ENCODE data around the gene PGAP6. TPM values are rescaled to one million over a fixed set of nuclear protein-coding genes. Genes with fewer than 3 reads are reported as not detected.
A peak's percentile ranks its signal among the peaks of the same experiment; 100 is the strongest.
"Not testable (repeated sequence)": the region's sequence is repeated elsewhere in the genome, so short reads cannot be mapped to it uniquely, and the experiment has no call there.

The PGAP6 gene
- total RNA-seq, 1 donor from 2014 or later: 44.5 TPM

DNA sequence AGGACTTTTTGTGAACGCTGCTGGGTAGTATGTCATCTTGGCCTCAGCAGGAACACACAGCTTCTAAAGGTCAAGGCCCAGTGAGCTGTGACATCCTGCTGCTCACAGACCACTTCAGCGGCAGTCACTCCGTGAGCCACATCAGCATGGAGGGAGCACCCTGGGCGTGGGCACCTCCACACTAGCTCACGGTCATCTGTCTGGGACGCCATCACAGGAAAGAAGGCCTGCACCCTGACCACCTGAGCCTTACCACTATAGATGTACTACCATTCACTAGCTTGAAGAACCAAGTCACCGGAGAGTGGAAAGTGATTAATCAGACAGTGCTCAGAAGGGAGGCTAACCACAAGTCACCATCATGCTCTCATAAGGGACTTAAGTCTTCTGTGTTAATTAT lies 32.6 kb downstream of the PGAP6 start:
- intact Hi-C loops (cut with micrococcal nuclease): no loop called here
- TF ChIP-seq, protein P1, sequence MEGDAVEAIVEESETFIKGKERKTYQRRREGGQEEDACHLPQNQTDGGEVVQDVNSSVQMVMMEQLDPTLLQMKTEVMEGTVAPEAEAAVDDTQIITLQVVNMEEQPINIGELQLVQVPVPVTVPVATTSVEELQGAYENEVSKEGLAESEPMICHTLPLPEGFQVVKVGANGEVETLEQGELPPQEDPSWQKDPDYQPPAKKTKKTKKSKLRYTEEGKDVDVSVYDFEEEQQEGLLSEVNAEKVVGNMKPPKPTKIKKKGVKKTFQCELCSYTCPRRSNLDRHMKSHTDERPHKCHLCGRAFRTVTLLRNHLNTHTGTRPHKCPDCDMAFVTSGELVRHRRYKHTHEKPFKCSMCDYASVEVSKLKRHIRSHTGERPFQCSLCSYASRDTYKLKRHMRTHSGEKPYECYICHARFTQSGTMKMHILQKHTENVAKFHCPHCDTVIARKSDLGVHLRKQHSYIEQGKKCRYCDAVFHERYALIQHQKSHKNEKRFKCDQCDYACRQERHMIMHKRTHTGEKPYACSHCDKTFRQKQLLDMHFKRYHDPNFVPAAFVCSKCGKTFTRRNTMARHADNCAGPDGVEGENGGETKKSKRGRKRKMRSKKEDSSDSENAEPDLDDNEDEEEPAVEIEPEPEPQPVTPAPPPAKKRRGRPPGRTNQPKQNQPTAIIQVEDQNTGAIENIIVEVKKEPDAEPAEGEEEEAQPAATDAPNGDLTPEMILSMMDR (IDR thresholded peaks at IDR 0.05): no peak
- peaks cover 46% of the 10 kb centered on the region for H3K4me1 Mint-ChIP-seq
- H3K27me3 Mint-ChIP-seq: no peaks in the 10 kb centered on the region
- ATAC-seq (ENCODE audit: low read depth) (no peak), DNase-seq (no peak)
- ChIA-PET CTCF (interaction anchor here (1.1 to 1.3 kb wide), 2 partner anchors 13 to 242 kb away, joined by 3 to 4 read pairs; no protein-coding TSS in a partner anchor), POLR2A (interaction anchor here (0.6 to 1.6 kb wide), 4 partner anchors 52 to 183 kb away, joined by 3 to 10 read pairs (median 4); partner anchors contain the start of gene DECR2)
- H3K27ac Mint-ChIP-seq: peak overlapping the region; percentile 43
- H3K9me3 Mint-ChIP-seq: no peaks in the 10 kb centered on the region
- no peak overlapping the region for H3K4me3 Mint-ChIP-seq
- H3K36me3 Mint-ChIP-seq (ENCODE audit: low read depth): peaks cover 39% of the 10 kb centered on the region

DNA sequence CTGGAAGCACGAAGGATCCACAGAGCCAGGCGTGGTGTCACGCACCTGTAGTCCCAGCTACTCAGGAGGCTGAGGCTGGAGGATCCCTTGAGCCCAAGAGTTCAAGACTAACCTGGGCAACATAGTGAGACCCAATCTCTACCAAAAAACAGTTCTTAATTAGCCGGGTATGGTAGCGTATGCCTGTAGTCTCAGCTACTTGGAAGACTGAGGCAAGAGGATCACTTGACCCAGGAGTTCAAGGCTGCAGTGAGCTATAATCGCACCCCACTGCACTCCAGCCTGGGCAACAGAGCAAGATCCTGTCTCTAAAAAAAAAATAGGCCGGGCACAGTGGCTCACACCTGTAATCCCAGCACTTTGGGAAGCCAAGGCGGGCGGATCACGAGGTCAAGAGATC lies 33.3 kb downstream of the PGAP6 start:
- intact Hi-C loops (cut with micrococcal nuclease); H3K4me3 Mint-ChIP-seq; ATAC-seq (ENCODE audit: low read depth); H3K9me3 Mint-ChIP-seq; DNase-seq; H3K27ac Mint-ChIP-seq; H3K27me3 Mint-ChIP-seq: not testable (repeated sequence)
- H3K4me1 Mint-ChIP-seq: peaks cover 46% of the 10 kb centered on the region
- ChIA-PET CTCF (interaction anchor here (1.1 kb wide), 1 partner anchor 241 kb away, joined by 3 read pairs; no protein-coding TSS in a partner anchor), POLR2A (interaction anchor here (0.6 to 1.6 kb wide), 2 partner anchors 53 to 115 kb away, joined by 3 to 9 read pairs; partner anchors contain the start of gene DECR2)
- H3K36me3 Mint-ChIP-seq (ENCODE audit: low read depth): peaks cover 42% of the 10 kb centered on the region

DNA sequence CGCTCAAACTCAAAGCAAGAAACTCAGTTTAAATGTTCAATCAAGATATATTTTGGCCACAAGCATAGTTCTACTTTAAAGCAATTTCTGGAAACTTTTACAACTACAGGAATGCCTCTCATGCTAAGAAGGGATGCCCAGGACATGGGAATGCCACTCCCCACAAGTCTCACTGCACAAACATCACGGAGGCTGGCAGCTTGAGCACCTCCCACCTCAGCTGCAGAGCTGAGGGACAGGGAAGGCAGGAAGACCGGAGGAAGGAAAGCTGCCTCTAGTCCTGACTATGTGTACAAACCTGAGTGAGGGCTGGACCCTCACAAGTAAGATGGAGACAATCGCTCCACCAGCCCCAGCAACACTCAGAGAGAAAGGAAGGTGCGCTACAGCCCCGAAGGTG lies 34.6 kb downstream of the PGAP6 start:
- ChIA-PET POLR2A (no interaction called here), CTCF (no interaction called here)
- peaks cover 50% of the 10 kb centered on the region for H3K36me3 Mint-ChIP-seq (ENCODE audit: low read depth)
- ATAC-seq (ENCODE audit: low read depth): no peak
- DNase-seq: no peak
- intact Hi-C loops (cut with micrococcal nuclease): no loop called here
- H3K4me3 Mint-ChIP-seq: no peak overlapping the region
- H3K27ac Mint-ChIP-seq: no peak overlapping the region
- TF ChIP-seq, protein P1 (IDR thresholded peaks at IDR 0.05): no peak
- H3K9me3 Mint-ChIP-seq: no peaks in the 10 kb centered on the region
- H3K27me3 Mint-ChIP-seq: no peaks in the 10 kb centered on the region
- H3K4me1 Mint-ChIP-seq: peaks cover 50% of the 10 kb centered on the region

DNA sequence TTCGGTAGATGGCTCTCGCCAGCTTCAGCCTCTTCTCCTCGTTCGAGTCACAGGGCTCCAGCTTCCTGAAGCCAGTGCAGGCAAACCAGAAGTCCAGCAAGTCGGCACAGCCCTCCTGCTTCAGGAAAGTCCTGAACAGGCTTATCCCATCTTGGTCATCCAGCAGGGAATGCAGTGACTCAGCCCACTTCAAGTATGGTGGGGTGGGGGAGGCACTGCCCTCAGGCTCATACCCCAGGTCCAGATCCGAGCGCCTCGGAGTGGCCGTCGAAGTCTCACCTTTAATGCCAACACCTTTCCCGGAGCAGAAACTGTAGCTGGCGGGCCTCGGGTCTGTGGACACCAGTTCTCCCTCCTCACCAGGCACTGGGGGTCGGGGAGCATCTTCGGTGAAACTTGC lies 35.2 kb downstream of the PGAP6 start:
- POLR2A ChIA-PET: no interaction called here
- intact Hi-C loops (cut with micrococcal nuclease): no loop called here
- CTCF ChIA-PET: no interaction called here
- H3K27me3 Mint-ChIP-seq: no peaks in the 10 kb centered on the region
- no peaks in the 10 kb centered on the region for H3K9me3 Mint-ChIP-seq
- no peak for ATAC-seq (ENCODE audit: low read depth)
- peaks cover 54% of the 10 kb centered on the region for H3K4me1 Mint-ChIP-seq
- TF ChIP-seq, protein P1 (IDR thresholded peaks at IDR 0.05): no peak
- DNase-seq: no peak
- peaks cover 54% of the 10 kb centered on the region for H3K36me3 Mint-ChIP-seq (ENCODE audit: low read depth)
- H3K27ac Mint-ChIP-seq: no peak overlapping the region
- H3K4me3 Mint-ChIP-seq: no peak overlapping the region

DNA sequence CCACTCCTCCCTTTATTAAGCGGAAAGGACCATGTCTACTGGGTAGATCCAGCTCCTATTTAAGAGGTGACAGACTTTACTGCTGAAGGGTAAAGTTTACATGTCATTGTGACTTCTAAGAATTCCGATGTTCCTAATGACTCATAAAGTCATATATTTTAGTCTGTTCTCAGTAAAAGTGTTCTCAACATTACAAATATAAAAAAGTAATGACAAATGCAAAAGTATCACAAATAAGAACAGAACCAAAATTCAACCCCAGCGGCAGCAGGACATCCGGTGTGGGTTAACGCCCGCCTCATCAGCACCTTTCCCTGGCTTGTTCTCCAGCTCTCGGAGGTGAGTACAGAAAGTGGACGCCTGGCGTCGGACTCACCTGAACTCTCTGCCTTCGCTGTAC lies 36.0 kb downstream of the PGAP6 start:
- H3K27ac Mint-ChIP-seq: no peak overlapping the region
- TF ChIP-seq, protein P1 (IDR thresholded peaks at IDR 0.05): no peak
- CTCF ChIA-PET: no interaction called here
- POLR2A ChIA-PET: no interaction called here
- no peaks in the 10 kb centered on the region for H3K27me3 Mint-ChIP-seq
- DNase-seq (no peak), ATAC-seq (ENCODE audit: low read depth) (no peak)
- H3K9me3 Mint-ChIP-seq: no peaks in the 10 kb centered on the region
- H3K36me3 Mint-ChIP-seq (ENCODE audit: low read depth): peaks cover 54% of the 10 kb centered on the region
- no peak overlapping the region for H3K4me3 Mint-ChIP-seq
- intact Hi-C loops (cut with micrococcal nuclease): no loop called here
- H3K4me1 Mint-ChIP-seq: peaks cover 50% of the 10 kb centered on the region

Data from activated B cell treated with CpG ODN at 0.5 μM for 24 hours (primary cell).